GM11168 (cell line): ENCODE results near the gene ELF2.
"Not testable (repeated sequence)": the region's sequence is repeated elsewhere in the genome, so short reads cannot be mapped to it uniquely, and the experiment has no call there.

Source experiments
- in situ Hi-C: fragments of 300-500 bp; cut with MboI; formaldehyde crosslinking; loops from one replicate; pipeline ENCODE4 v1.12.0; 2022; ENCODE audit warnings: low sequenced_read_pairs; ENCODE audit not compliant: unreplicated experiment

ELF2 gene

DNA sequence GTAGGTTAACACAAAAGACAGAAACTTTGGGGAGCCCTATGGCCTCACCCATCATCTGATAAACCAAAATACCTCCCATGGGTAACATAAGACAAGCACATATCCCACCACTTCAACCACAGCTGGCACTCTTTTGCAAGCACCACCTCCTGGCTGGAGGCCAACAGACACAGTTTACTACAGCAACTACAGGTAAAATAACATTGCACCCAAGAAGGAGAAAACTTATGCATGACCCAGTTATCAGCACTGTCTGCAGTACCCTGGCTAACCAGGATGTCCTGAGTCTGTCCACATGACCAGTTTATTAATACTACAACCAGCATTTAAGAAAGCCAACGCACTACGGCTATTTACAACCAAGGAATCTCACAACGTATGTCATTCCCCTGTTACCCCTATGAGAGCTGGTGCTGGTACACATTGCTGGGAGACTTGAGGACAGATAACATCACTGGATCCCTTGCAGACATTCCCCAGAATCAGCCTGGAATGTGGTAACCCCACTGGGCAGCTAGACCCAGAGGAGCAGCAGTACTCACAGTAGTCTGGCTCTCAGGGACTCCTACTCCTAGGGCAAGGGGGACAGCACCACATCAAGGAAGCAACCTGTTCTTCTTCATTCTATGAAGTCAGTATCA lies 32.0 kb downstream of the ELF2 start:
- in situ Hi-C loops = no loop called here

DNA sequence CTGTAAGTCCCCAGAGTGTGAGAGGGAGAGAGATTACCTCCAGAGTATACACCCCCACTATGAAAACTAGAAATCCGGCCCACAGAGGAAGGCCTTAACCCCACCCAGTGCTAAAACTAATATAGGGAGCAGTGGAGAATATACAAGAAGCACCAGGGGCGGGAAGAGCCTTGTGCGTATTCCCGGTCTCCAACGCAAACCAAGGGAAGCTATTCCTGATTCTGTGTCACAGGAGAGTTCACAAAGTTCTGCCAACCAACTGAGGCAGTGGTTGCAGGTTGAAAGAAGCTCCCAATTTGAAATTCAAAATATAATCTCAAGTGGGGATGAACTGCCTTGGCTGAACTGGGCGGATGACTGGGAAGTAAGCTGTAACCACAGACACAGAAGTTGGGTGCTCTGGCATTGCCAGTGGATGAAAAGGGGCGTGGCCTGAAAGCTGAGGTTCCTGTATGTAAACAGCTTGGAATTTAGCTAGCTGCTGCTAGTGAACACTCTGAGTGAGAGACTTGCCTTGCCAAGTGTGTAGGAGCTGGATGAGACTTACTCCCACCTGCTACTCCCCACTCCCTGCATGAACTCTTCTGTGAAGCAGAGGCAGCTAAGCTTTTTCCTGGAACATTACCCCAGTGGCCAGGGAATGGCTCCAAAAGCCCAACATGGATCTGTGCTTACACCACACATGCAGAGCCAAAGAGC lies 32.7 kb downstream of the ELF2 start:
- in situ Hi-C loops = no loop called here

- in situ Hi-C loops = no loop called here
Observed at GRCh38 chr4:139142980-139143379, 34.0 kb downstream of the ELF2 start.

GRCh38 chr4:139142087-139142486 lies 34.9 kb downstream of the ELF2 start:
- in situ Hi-C loops = no loop called here

DNA sequence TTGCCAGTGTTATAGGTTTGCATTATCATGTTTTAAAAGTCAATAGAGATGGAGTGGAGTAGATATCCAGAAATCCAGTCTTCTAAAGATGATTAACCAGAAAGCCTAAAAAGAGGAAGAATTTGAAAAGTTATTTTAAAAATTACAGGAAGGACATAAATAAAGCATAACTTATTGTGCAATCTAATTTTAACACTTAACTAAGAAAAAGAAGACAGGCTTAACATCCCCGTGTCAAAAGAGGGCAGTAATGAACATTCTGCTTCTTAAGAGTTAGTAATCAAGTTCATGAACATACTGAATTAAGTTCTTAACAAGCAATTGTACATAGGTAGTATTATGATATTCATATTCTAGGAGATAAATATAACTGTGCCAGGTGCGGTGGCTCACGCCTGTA lies 39.3 kb downstream of the ELF2 start:
- in situ Hi-C loops = no loop called here

DNA sequence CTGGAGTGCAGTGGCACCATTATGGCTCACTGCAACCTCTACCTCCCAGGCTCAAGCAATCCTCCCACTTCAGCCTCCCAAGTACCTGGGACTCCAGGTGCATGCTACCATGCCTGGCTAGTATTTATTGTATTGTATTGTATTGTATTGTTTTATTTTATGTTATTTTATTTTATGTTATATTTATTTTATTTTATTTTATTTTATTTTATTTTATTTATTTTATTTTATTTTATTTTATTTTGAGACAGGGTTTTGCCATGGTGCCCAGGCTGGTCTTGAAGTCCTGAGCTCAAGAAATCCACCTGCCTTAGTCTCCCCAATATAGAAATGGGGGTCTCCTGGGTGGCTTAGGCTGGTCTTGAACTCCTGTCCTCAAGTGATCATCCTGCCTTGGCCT lies 42.6 kb downstream of the ELF2 start:
- in situ Hi-C loops = no loop called here

- in situ Hi-C loops = no loop called here
Observed at GRCh38 chr4:139131209-139131870, 45.7 kb downstream of the ELF2 start.

DNA sequence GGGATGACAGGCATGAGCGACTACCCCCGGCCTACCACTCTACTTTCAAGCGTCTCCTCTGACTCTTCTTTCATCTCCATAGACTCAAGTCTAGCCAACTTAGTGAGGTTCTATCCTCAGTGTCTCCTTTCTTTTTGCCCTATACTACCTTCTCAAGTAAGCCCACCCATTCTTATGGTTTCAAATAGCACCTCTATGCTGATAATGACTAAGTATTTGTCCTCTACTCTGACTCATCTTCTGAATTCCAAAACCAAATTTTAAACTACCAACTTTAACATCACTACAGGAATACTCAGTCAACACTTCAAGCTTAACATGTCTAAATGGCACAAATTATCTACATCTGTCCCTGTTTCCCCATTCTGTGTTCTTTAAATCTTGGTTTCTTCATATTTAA lies 47.8 kb downstream of the ELF2 start:
- in situ Hi-C loops = no loop called here

GRCh38 chr4:139126898-139127297 lies 50.1 kb downstream of the ELF2 start:
- in situ Hi-C loops = no loop called here

DNA sequence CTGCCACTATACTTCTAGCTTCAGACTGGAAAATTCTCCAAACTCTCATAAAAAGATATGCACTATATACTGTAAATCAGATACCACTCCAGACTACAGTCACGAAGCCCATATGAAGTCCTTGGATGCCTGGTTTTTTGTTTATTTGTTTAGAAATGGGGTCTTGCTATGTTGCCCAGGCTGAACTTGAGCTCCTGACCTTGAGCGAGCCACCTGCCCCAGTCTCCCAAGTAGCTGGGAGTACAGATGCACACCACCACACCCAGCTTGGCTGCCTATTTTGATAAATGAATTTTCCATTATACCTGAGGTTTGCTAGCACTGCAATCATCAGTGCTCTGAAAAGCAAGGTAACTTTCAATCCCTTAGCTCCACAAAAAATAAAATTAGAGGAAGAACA lies 53.1 kb downstream of the ELF2 start:
- in situ Hi-C loops = no loop called here

GRCh38 chr4:139118365-139118764 lies 58.7 kb downstream of the ELF2 start:
- in situ Hi-C loops = no loop called here

DNA sequence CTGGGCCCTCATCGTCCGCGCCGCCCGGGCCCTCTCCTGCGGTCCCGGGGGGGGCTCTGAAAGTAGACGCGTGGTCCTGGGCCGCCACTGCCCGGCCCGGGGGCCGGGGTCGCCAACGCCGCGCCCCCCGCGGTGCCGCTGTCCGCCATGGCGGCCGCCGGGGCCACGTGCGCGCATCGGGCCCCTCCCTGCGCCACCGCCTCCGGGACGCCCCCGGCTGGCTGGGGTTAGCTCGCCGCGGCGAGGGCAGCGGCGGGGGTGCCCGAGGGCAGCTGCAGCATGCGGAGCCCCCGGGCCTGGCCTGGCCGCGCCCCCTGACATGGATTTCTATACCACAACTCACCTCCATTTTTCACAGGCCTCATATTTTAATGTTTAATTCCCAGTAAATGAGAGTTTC lies 61.8 kb downstream of the ELF2 start:
- in situ Hi-C loops = no loop called here

DNA sequence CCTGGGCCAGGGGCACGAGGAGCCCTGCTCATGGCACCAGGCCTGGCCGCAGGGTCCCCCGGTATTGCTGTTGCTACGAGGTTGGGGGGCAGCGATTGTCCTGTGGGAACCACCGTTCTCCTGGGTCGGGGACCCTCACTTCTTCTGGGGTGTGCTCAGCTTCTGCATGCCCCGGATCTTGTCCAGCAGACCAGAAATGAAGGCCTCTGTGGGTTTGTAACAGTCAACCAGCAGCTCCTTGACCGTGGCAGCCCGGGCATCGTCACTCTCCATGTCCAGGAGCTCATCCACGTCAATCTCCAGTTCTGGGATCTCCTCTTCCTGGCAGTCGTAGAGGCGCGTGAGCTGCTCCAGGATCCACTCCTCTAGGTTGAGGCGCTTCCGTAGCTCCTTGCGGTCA lies 62.2 kb downstream of the ELF2 start:
- in situ Hi-C loops = not testable (repeated sequence)

GRCh38 chr4:139112650-139113049 lies 64.4 kb downstream of the ELF2 start:
- in situ Hi-C loops = no loop called here

DNA sequence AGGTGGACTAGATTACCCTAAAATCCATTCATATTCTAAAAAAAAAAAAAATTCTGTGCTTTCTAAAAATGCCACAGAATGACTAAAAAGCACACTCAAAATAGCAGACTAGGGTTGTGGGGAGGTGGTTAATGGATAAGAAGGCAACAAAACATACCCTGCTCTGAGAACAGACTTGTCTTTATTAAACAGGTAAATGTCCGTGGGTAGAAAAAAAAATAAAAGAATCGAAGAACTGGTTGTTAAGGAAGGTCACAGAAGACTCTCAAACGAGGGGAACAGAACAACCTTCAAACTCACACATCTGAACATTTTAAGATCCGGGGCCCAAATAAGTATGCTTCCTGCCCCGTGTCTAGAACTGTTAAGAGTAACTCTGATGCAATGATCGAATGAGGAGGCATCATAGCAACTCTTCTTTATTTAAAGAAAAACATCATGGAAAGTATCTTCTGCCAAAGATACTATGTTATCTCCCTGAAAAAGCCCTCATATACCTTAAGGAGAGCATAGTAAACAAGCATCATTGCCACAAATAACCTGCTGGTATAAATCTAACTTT lies 68.4 kb downstream of the ELF2 start:
- in situ Hi-C loops = no loop called here

GRCh38 chr4:139099366-139099982 lies 77.5 kb downstream of the ELF2 start:
- in situ Hi-C loops = loop anchor here (5.0 kb wide), 1 partner anchor 68 kb away; no protein-coding TSS in a partner anchor

GRCh38 chr4:139092271-139092670 lies 84.7 kb downstream of the ELF2 start:
- in situ Hi-C loops = no loop called here

DNA sequence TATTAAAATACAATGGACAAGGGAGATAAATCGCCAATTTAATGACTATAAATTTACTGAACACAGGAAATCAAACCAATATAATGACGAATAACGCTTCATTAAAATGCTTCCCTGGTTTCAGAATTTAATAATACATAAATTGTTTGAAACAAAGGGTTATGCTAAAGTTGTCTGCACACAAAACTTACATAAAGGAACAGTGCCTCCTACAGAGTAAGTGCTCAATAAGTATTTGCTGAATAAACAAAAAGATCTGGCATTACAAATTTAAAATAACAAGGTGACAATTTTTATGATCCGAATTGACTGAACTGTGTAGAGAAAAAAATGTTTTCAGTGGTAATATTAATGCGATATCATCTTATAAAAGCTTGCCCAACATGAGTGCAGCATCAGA lies 91.9 kb downstream of the ELF2 start:
- in situ Hi-C loops = no loop called here

- in situ Hi-C loops = no loop called here
Observed at GRCh38 chr4:139084804-139085093, 92.3 kb downstream of the ELF2 start.

DNA sequence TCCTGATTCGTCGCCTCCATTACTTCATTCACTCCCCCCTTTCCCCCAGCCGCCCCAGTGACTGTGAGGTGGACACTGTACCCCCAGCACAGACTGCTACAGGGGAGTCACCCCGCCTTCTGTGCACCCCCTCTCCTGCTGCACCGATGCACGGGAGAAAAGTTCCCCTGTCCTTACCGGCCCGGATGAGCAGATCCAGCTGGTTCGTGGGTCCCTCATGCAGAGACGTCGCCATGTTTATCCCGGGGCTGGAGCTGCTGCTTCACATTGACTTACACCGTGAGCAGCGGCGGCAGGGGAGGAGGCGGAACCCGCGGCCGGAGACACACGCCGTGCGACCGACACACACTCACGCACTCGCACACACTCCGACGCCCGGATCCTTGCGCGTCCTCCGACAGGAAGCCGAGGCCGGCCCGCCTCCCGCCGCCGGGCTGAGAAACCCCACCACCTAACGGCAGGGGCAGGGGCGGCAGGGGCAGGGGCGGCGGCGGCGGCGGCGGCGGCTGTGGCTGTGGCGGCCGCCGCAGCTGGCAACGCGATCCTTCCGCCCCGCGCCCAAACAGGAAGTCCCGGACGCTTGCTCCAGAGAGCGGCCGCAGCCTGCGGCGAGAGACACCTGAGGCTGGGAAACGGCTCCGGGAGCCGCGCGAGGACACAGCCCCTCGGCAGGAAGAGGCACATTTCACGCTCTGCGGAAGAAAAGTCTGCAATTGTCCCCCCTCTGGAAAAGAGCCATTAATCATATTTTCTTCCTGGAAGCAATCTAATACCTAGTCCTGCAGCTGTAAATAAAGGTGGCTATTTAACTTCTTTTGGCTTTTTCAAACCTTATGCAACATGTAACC lies 92.8 kb downstream of the ELF2 start:
- in situ Hi-C loops = no loop called here
